ENCODE measurements around the gene CMTM8.
"Not testable (repeated sequence)": the region's sequence is repeated elsewhere in the genome, so short reads cannot be mapped to it uniquely, and the experiment has no call there.

Gene CMTM8

GRCh38 chr3:32383136-32383711 is 144.7 kb downstream of the CMTM8 start:
- Histone ChIP-seq H3K4me1 (peaks cover 26 to 45% (median 32%) of the 10 kb centered on the region in 10 experiments), H3K27me3 (no peaks in the 10 kb centered on the region), H3K36me3 (no peaks in the 10 kb centered on the region), H3K9me3 (replicated peaks in 1 of 11) (0 out of 22 replicates have a peak, but pooled peaks cover 0 to 4% (median 0%) of the 10 kb centered on the region in 11 experiments), H3K27ac (no peak overlapping the region), H3K4me3 (no peak overlapping the region), H3K4me2 (peak overlapping the region in 4 of 11 experiments; percentile 70 to 90 (median 80); a peak in 4 of 22 replicates), H3K9ac (no peak overlapping the region), H4K20me1 (no peaks in the 10 kb centered on the region)
- TF ChIP-seq Cebpa-rat (IDR thresholded peaks at IDR 0.05): no peak

DNA sequence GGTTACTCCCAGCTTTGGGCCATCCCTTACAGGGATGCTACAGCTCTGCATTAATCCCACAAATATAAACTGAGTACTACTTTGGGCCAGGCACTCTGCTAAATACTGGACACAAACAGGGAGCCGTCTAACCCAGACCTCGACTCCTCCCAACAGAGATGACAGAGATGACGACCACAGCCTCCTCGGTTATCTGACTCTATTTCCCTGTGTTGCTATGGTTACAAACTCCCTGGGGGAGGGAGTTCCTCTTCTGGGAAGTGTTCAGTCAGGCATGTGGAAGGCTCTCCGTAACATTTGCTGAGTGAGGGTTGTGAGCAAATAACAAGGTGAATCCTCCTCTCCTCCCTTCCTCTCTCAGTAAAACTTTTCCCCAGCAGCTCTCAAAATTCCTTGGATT is 146.5 kb downstream of the CMTM8 start:
- 0 out of 22 replicates have a peak, but pooled peaks cover 0 to 4% (median 0%) of the 10 kb centered on the region in 11 experiments for H3K9me3 ChIP-seq (replicated peaks in 1 of 11)
- peak overlapping the region; percentile 68 to 90 (median 77) for H3K4me2 ChIP-seq
- peak overlapping the region; percentile 2 to 61 (median 28); a peak in 14 of 22 replicates for H3K9ac ChIP-seq
- H3K27me3 ChIP-seq: no peaks in the 10 kb centered on the region
- peak overlapping the region in 10 of 11 experiments; percentile 33 to 80 (median 57); a peak in 17 of 22 replicates for H3K27ac ChIP-seq
- H3K4me3 ChIP-seq: peak overlapping the region in 4 of 10 experiments; percentile 2 to 49 (median 36); a peak in 5 of 20 replicates
- no peak for TF ChIP-seq Cebpa-rat (IDR thresholded peaks at IDR 0.05)
- H4K20me1 ChIP-seq: no peaks in the 10 kb centered on the region
- no peaks in the 10 kb centered on the region for H3K36me3 ChIP-seq
- H3K4me1 ChIP-seq: peaks cover 20 to 61% (median 42%) of the 10 kb centered on the region in 10 experiments

DNA sequence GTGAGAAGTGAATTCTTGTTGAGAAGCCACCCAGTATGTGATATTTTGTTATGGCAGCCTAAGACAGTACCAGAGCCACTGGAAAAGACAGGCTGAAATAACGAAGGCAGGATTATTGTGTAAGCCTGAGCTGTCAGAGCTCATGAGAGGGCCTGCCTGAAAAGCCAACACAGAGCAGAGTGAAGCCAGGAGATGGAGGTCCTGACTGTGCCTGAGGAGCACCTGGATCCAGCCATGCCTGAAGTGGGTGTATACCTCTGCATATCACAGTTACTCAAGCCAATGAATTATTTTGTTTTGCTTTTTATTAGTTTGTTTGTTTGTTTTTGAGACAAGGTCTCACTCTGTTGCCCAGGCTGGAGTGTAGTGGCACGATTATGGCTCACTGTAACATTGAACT is 149.0 kb downstream of the CMTM8 start:
- H3K27me3 ChIP-seq: no peaks in the 10 kb centered on the region
- H3K9me3 ChIP-seq (replicated peaks in 1 of 11): 0 out of 22 replicates have a peak, but pooled peaks cover 0 to 4% (median 0%) of the 10 kb centered on the region in 11 experiments
- H3K36me3 ChIP-seq: no peaks in the 10 kb centered on the region
- H3K4me3 ChIP-seq: no peak overlapping the region
- no peak overlapping the region for H3K9ac ChIP-seq
- peaks cover 0 to 2% (median 0%) of the 10 kb centered on the region in 11 experiments; a peak in 1 of 22 replicates for H4K20me1 ChIP-seq
- peaks cover 23 to 76% (median 56%) of the 10 kb centered on the region in 10 experiments for H3K4me1 ChIP-seq
- peak overlapping the region in 1 of 11 experiments; percentile 21; a peak in 1 of 22 replicates for H3K4me2 ChIP-seq
- H3K27ac ChIP-seq: no peak overlapping the region
- TF ChIP-seq Cebpa-rat (IDR thresholded peaks at IDR 0.05): no peak

- peak overlapping the region in 10 of 11 experiments; percentile 30 to 95 (median 88); a peak in 20 of 22 replicates for H3K4me2 ChIP-seq
- peaks cover 0 to 22% (median 11%) of the 10 kb centered on the region in 11 experiments; a peak in 11 of 22 replicates for H4K20me1 ChIP-seq
- not testable (repeated sequence) for H3K36me3 ChIP-seq; H3K9ac ChIP-seq; H3K27me3 ChIP-seq; H3K9me3 ChIP-seq (replicated peaks in 1 of 11); H3K4me3 ChIP-seq; H3K27ac ChIP-seq
- peaks cover 37 to 82% (median 62%) of the 10 kb centered on the region in 10 experiments for H3K4me1 ChIP-seq
Measured at GRCh38 chr3:32389577-32389976, 151.1 kb downstream of the CMTM8 start.

- Histone ChIP-seq H3K9me3 (replicated peaks in 1 of 11) (no peaks in the 10 kb centered on the region), H3K27ac (peak within 1 kb of the TSS; percentile 83 to 95 (median 91)), H3K4me2 (peak within 1 kb of the TSS; percentile 87 to 98 (median 91)), H3K4me1 (peaks cover 46 to 89% (median 69%) of the 10 kb centered on the region in 10 experiments), H3K36me3 (peaks cover 0 to 9% (median 0%) of the 10 kb centered on the region in 11 experiments; a peak in 3 of 22 replicates), H3K27me3 (no peaks in the 10 kb centered on the region), H3K9ac (peak within 1 kb of the TSS; percentile 89 to 96 (median 93)), H3K4me3 (peak within 1 kb of the TSS; percentile 82 to 94 (median 90)), H4K20me1 (peaks cover 8 to 45% (median 29%) of the 10 kb centered on the region in 11 experiments; a peak in 19 of 22 replicates)
- TF ChIP-seq Cebpa-rat (IDR thresholded peaks at IDR 0.05): no peak
Measured at GRCh38 chr3:32391643-32392535, 153.4 kb downstream of the CMTM8 start, which contains the start of gene CMTM7. Gene CMTM7, plus strand, starts transcription at chr3:32391853. Its CDS starts 54 bp downstream, at chr3:32391907.

- Histone ChIP-seq H4K20me1 (peaks cover 9 to 51% (median 33%) of the 10 kb centered on the region in 11 experiments; a peak in 19 of 22 replicates), H3K36me3 (peaks cover 0 to 9% (median 0%) of the 10 kb centered on the region in 11 experiments; a peak in 3 of 22 replicates), H3K27ac (peak overlapping the region; percentile 83 to 95 (median 91)), H3K4me1 (peaks cover 54 to 88% (median 78%) of the 10 kb centered on the region in 10 experiments), H3K4me3 (peak overlapping the region; percentile 82 to 94 (median 90)), H3K4me2 (peak overlapping the region; percentile 87 to 98 (median 91)), H3K27me3 (no peaks in the 10 kb centered on the region), H3K9ac (peak overlapping the region; percentile 89 to 96 (median 93)), H3K9me3 (replicated peaks in 1 of 11) (no peaks in the 10 kb centered on the region)
- TF ChIP-seq Cebpa-rat (IDR thresholded peaks at IDR 0.05): no peak
Measured at GRCh38 chr3:32392536-32393302, 154.2 kb downstream of the CMTM8 start.

DNA sequence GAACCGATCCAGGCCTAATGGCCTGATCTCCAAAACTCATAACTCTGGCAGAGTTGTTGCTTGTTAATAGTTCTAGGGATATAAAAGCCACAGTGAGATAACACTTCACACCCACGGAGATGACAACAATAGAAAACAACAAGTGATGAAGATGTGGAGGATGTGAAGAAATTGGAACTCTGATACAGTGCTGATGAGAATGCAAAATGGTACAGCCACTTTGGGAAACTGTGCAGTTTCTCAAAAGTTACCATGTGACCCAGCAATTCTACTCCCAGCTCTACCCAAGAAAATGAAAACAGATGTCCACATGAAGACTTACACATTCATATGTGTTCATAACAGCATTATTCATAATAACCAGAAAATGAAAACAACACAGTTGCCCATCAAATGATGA is 157.0 kb downstream of the CMTM8 start:
- Histone ChIP-seq H3K27me3 (no peaks in the 10 kb centered on the region), H3K9ac (no peak overlapping the region), H3K4me2 (peak overlapping the region; percentile 87 to 98 (median 91)), H4K20me1 (peaks cover 11 to 79% (median 52%) of the 10 kb centered on the region in 11 experiments; a peak in 19 of 22 replicates), H3K4me3 (no peak overlapping the region), H3K9me3 (replicated peaks in 1 of 11) (no peaks in the 10 kb centered on the region), H3K4me1 (peaks cover 79 to 88% (median 86%) of the 10 kb centered on the region in 10 experiments), H3K36me3 (peaks cover 0 to 9% (median 0%) of the 10 kb centered on the region in 11 experiments; a peak in 3 of 22 replicates), H3K27ac (0 out of 22 replicates have a peak overlapping the region, but pooled peaks of 2 of the 11 experiments have one; percentile 10 to 14)
- TF ChIP-seq Cebpa-rat (IDR thresholded peaks at IDR 0.05): no peak

GRCh38 chr3:32397941-32398340 is 159.5 kb downstream of the CMTM8 start:
- no peaks in the 10 kb centered on the region for H3K9me3 ChIP-seq (replicated peaks in 1 of 11)
- H3K27me3 ChIP-seq: no peaks in the 10 kb centered on the region
- peak overlapping the region in 2 of 11 experiments; percentile 32 to 60; a peak in 2 of 22 replicates for H3K9ac ChIP-seq
- peaks cover 0 to 9% (median 0%) of the 10 kb centered on the region in 11 experiments; a peak in 3 of 22 replicates for H3K36me3 ChIP-seq
- no peak for TF ChIP-seq Cebpa-rat (IDR thresholded peaks at IDR 0.05)
- peaks cover 94 to 100% (median 99%) of the 10 kb centered on the region in 10 experiments for H3K4me1 ChIP-seq
- H3K27ac ChIP-seq: peak overlapping the region in 7 of 11 experiments; percentile 20 to 98 (median 61); a peak in 12 of 22 replicates
- H3K4me2 ChIP-seq: peak overlapping the region; percentile 88 to 99 (median 96)
- peaks cover 11 to 82% (median 52%) of the 10 kb centered on the region in 11 experiments; a peak in 19 of 22 replicates for H4K20me1 ChIP-seq
- no peak overlapping the region for H3K4me3 ChIP-seq
